NT2/D1 (cell line): ENCODE measurements around the gene NOP14.

Source experiments
- SUZ12 ChIP-seq: IDR thresholded peaks from 2 replicates; pipeline ENCODE4 v1.6.1; 2011; ENCODE audit not compliant: insufficient read length, insufficient read depth; ENCODE audit errors: extremely low read depth
- YY1 ChIP-seq: IDR thresholded peaks from 2 replicates; pipeline ENCODE4 v1.6.1; 2011; ENCODE audit not compliant: insufficient read length, insufficient read depth
- ZNF274 ChIP-seq: IDR thresholded peaks from 2 replicates; pipeline ENCODE4 v1.6.1; 2011; ENCODE audit warnings: mild to moderate bottlenecking, low read depth, low read length

DNA sequence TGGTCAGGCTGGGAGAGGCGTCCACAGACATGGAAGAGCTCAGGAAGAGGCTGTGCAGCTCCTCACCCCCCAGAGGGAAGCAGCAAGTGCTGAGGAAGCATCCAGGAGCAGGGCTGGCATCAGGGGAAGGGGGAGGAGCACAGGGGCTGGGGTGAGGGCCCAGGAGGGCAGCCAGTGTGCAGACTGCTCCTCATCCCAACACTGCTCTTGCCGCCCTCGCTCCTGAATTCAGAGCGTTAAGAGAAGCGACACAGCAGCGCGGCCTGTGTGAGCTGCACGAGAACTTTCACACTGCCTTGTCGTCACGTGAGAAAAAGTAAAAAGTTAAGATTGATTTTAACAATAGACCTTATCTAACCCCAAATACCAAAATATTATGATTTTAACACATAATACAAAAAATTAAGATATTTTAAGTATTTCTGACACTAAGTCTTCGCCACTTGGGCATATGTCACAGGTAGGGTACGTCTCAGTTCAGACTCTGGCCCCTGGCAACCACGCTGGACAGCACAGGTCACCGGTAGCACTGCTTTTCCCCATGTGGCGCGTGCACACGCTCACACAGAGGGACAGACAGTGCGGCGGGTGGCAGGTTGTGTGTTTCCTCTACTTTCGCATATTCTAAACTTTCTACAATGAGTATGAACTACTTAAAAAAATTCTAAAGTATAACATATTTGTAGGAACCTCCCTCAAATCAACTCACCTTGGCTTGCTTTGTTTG lies 19.7 kb downstream of the NOP14 start:
- TF ChIP-seq YY1 (no peak), SUZ12 (no peak), ZNF274 (no peak)
